Measurements from ENCODE around the gene THPO.

Gene THPO

DNA sequence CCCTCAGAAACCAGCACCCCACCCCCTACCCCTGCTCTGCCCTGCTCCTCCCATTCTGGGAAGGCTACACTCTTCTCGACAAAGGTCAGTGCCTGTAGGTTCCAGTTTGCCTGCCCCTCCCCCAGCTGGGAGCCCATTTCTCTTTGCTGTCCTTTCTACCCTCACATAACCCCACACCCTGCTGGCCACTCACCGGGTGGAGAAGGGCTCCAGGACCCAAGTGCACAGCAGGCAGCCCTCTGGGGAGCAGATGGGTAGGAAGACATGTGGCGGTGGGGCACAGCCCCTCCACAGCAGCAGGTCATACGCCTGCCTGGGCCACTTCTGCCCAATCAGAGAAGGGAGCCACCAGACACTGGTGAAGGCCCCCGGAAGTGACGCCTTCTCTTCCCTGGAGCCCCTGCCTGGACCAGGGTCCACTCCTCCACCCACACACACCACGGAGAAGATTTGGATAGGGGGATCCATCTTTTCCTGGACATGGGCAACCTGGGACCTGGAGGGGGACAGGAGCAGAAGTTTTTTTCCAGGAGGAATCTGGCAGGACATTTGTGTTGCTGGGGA lies at the start of gene THPO:
Gene THPO, minus strand, starts transcription at position 326 of the 564 bp plus-strand sequence. CDS start 1,948 bp downstream, outside the sequence.
- DNase-seq = no peak

DNA sequence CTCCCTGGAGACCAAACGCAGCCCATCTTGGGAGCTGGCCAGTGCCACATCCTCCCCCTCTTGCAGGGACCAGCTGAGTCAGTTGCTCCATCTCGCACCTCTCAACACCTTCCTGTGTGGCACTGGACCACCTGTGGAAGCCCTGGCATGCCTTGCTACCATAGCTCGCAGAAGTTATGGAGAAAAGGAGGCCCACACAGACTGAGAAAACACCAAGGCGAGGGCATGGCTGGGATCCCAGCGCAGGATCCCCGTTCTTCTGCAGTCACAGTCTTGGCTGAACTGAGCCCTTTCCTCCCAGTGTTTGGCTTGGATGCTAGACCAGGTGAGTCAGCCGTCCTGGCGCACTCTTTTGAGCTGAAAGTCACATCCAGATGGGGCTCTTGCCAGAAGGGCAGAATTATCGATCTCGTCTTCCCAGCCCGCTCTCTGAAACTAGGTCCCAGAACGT lies 48.7 kb upstream of the THPO start:
- DNase-seq = no peak

DNA sequence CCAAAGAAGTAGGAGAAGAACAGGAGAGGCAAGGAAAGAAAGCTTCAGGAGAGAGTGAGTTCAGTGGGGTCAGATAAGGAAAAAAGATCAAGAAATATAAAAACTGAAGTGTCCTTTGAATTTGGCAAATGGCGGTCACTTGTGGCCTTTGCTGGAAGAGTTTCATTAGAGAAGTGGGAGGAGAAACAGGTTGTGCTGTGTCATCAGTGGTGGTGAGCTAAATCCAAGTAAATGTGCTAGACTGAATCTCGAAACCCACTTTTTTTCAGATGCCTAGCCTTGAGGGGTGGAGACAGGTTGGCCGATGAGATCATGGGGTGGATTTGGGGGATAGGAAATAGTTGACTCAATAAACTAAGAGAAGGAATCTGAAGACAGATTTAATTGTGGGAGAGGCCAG lies 45.6 kb upstream of the THPO start:
- no peak for DNase-seq

DNA sequence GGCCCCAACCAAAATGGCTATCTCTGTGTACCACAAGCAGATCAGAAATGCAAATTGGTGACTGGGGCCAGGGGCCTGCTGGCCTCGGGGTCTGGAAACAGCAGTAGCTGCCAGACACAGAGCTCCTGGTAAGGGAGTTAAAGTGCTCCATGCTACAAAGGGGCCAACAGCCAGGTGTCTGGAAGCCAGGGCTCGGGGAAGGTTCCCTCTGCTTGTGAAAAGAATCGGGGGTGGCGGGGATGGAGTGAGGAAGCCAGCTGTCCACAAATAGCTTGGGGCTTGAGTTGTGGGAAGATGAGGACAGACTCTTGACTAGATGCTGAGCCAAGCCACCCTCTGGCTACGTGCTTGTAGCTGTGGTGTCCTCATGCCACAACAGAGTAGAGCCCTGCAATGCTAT lies 41.2 kb upstream of the THPO start:
- DNase-seq = no peak

GRCh38 chr3:184417619-184418327 lies 39.8 kb upstream of the THPO start:
- peak; percentile 80 for DNase-seq

DNA sequence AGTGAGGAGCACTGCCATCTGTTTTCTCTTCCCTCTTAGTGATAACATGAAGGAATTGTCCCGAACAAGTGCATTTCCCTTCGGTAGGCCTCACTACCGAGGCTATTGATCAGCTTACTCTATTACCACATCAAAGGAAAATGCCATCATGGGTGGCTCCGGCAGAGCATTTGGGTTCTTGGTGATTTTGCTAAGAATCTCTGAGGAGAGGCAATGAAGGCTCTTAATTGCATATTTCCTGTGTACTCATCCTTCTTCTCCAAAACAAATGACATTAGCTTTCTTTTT lies 37.1 kb upstream of the THPO start:
- no peak for DNase-seq

DNA sequence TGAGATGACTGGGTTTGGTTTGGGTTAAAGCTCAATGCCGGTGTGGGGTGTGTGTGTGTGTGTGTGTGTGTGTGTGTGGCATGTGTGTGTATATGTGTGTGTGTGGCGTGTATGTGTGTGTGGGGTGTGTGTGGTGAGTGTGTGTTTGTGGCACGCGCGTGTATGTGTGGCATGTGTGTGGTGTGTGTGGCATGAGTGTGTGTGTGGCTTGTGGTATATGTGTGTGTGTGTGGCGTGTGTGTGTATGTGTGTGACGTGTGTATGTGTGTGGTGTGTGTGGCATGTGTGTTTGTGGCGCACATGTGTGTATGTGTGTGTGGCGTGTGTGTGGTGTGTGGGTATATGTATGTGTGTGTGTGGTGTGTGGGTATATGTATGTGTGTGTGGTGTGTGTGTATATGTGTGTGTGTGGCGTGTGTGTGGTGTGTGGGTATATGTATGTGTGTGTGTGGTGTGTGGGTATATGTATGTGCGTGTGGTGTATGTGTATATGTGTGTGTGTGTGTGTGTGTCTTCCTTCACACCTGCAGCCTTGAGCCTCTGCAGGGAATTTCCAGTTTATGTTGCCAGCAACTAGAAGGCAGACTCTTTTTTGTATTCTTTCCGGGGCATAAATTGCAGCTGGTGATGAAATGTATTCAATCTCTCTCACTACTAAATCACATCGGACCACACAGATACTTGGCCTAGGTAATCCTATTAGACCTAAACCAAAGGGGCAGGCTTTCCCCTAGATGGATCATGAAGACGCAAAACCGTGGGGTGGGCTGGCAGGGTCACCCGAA lies 36.6 kb upstream of the THPO start:
- DNase-seq = no peak

DNA sequence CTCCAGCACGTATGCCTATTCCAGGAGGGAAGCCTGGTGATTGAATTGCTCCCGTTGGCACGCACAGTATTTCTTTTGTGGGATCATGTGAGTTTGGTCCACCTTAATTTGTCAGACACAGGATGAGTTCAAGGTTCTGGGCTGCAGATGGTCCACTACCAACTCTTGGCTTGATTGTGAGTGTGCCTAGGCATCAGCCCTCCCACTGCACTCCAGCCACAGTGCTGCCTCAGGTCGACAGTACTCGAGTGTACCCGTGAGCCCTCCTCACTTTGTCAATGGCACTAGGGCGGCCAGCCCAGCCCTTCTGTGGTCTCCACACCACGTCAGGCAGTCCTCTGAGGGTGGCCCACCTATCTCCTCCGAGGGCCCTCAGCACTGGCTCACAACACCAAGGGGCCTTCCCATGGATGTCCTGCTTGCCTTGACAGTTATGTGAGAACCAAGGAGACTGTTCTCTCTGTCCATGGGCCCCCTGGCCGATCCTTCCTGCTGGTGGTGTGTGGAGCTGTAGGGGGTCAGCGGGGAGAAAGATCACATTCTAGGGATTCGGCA lies 32.0 kb upstream of the THPO start:
- DNase-seq = no peak

GRCh38 chr3:184409331-184409926 lies 31.4 kb upstream of the THPO start:
- DNase-seq = no peak

DNA sequence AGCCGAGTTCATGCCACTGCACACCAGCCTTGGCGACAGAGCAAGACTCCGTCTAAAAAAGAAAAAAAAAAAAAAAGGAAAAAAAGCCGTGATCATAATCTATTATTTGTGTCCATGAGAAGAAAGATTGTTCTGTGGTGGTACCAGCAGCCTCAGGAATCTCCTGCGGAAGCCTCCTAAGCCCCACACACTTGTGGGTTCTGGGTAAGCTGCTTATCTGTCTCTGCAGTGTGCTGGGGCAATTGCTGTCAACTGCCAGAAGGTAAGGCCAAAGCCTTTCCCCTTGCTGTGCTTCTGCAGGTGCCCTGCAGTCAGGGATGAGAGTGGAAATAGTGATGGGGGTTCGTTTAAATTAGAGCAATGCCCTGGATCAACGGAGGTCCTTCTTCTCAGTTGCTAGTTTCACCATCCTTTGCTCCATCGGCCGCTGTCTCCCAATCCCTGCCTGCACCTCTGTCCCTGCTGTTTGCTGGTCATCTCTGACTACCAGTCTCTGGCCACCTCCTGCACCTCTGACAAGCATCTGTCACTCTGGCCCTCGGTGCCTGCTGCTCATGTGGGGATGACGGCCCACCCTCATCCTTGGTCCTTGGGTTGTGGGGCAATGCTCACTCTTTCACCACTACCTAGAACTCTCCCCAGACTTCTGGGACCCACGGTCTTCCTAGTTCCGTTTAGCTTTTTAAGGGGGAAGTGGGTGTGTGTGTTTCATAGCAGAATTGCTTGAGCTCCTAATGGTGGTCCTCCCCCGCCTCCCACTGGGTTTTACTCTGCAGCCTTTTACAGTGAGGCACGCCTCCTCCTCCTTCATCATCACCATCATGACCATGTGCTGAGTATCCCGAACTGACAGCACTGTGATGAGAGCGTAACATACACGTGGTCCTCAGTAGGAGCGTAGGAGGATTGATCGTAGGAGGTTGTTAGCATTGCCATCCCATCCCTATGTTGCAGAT lies 27.3 kb upstream of the THPO start:
- DNase-seq = no peak

DNA sequence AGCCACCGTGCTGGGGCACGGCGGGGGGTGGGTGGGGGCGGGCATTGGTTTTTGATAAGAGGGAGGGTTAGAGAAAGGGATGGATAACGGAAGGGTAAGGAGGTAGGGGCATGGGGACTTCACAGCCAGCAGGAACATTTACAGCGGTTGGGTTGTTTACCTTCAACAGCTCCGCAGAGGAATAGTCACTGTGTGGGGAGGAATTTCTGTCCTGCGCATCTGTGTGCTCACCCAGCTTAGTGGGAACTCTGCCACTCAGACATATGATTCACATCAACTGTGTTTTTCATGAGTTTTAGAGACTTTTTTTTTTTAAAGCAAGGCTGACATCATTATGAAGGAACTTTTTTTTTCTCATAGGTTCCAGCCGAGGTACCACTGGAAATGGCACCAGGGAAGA lies 21.4 kb upstream of the THPO start:
- DNase-seq = no peak

DNA sequence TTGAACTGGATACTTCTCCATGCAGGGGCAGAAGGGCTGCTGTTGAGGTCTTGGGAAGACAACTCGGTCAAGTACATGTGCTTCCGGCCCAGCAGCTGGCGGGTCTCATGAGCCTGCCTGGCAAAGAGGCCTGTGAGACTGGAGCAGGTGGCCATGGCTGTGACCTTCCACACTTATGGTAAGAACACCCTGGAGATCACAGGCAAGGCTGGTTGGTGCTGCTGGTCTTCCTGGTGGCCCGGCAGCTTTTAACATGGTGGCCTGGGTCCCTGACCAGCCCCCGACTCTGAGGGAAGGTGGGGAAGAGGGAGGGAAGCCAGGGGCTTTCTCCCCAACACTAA lies 17.3 kb upstream of the THPO start:
- no peak for DNase-seq

- DNase-seq = no peak
Measured at GRCh38 chr3:184391266-184391665, 13.3 kb upstream of the THPO start.

- DNase-seq = no peak
Measured at GRCh38 chr3:184389935-184390528, 12.0 kb upstream of the THPO start.

DNA sequence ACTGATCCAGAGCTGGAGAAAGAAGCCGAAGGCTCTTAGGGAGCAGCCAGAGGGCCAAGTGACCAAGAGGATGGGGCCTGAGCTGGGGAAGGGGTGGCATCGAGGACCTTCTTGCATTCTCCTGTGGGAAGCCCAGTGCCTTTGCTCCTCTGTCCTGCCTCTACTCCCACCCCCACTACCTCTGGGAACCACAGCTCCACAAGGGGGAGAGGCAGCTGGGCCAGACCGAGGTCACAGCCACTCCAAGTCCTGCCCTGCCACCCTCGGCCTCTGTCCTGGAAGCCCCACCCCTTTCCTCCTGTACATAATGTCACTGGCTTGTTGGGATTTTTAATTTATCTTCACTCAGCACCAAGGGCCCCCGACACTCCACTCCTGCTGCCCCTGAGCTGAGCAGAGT lies 11.4 kb upstream of the THPO start:
- DNase-seq = no peak

DNA sequence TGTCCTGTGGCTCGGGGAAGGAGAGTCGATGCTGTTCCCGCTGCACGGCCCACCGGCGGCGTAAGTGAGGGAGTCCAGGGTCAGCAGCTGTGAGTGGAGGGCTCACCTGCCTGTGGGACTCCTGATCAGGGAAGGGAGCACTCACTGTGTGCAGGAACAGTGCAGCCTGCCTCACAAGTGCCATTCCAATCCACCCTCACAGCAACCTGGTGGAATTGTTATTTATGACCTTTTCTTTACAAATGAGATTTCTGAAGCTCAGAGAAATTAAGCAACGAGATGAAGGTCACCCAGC lies 10.9 kb upstream of the THPO start:
- no peak for DNase-seq

GRCh38 chr3:184388164-184388935 lies 10.3 kb upstream of the THPO start:
- no peak for DNase-seq

DNA sequence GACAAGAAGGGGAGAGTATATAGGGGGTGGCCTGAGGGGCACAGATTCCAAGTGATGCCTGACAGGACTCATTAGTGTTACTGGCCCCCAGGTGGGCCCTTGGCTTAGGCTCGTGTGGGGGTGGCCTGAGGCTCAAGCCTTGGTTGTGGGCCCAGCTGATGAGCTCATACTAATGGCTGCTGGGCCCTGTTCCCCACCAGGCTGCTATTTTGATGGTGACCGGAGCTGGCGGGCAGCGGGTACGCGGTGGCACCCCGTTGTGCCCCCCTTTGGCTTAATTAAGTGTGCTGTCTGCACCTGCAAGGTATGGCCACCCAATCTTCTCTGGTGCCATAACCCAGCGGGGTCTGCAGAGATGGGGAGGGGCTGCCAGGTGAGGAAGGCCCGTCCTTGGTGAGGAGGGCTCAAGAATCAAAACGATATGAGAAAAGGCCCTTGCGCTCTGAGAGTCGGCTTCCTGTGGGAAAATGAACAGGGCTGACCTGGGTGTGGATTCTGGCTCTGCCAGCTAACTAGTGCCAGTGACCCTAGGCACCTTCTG lies 9.2 kb upstream of the THPO start:
- no peak for DNase-seq

GRCh38 chr3:184386047-184386806 lies 8.2 kb upstream of the THPO start:
- no peak for DNase-seq

GRCh38 chr3:184384856-184385422 lies 6.9 kb upstream of the THPO start:
- no peak for DNase-seq

Measured in NCI-H1436 (cell line).